ENCODE data around the gene ZMYND12. TPM values are rescaled to one million over a fixed set of nuclear protein-coding genes. Genes with fewer than 3 reads are reported as not detected.
A peak's percentile ranks its signal among the peaks of the same experiment; 100 is the strongest.

ZMYND12 gene
- total and polyA plus RNA-seq, 8 donors: 1.0 to 2.8 (median 1.5) TPM

DNA sequence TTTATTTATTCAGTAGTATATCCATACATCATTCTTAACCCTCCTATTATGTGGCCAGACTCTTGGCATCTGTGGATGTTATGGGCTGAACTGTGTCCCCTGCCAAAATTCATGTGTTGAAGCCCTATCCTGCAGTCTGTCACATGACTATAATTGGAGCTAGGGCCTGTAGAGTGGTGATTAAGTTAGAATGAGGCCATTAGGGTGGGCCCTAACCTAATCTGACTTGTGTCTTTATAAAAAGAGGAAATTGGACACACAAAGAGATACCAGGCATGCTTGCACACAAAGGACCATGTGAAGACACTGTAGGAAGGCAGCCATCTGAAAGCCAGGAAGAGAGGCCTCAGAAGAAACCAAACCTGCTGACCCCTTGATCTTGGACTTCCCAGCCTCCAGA is 6.6 kb downstream of the ZMYND12 start:
- no peak for DNase-seq
- Histone ChIP-seq H3K27ac (no peak overlapping the region), H3K9me3 (no peaks in the 10 kb centered on the region), H3K4me3 (no peak overlapping the region), H3K36me3 (no peaks in the 10 kb centered on the region), H3K27me3 (no peaks in the 10 kb centered on the region), H3K4me1 (no peaks in the 10 kb centered on the region)
- FAIRE-seq: no peak
- no peak for ATAC-seq
- intact Hi-C loops (cut with DNase I): no loop called here
- TF ChIP-seq, protein P1, sequence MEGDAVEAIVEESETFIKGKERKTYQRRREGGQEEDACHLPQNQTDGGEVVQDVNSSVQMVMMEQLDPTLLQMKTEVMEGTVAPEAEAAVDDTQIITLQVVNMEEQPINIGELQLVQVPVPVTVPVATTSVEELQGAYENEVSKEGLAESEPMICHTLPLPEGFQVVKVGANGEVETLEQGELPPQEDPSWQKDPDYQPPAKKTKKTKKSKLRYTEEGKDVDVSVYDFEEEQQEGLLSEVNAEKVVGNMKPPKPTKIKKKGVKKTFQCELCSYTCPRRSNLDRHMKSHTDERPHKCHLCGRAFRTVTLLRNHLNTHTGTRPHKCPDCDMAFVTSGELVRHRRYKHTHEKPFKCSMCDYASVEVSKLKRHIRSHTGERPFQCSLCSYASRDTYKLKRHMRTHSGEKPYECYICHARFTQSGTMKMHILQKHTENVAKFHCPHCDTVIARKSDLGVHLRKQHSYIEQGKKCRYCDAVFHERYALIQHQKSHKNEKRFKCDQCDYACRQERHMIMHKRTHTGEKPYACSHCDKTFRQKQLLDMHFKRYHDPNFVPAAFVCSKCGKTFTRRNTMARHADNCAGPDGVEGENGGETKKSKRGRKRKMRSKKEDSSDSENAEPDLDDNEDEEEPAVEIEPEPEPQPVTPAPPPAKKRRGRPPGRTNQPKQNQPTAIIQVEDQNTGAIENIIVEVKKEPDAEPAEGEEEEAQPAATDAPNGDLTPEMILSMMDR (IDR thresholded peaks at IDR 0.05): no peak

DNA sequence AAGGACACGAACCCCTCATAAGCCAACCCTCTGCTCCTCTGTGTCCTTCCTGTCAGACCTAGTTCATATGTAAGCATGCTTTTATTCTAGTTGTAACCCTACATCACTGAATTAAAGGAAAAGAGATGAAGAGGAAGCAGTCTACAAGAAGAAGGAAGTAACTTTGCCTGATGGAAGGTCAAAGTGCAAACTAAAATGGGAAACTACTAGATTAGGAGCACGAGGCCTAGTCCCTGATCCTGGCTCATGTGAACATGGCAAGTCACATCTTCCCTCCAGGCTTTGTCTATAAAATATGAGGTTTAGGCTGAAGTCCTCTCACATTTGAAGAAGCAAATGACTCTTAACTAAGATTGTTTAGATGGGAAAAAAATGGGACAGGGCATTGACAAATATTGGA is 13.2 kb downstream of the ZMYND12 start:
- H3K36me3 ChIP-seq: no peaks in the 10 kb centered on the region
- no peaks in the 10 kb centered on the region for H3K27me3 ChIP-seq
- 30% methylated on average over 2 of the region's 2 CpGs for WGBS, 2 donors
- ATAC-seq (no peak), DNase-seq (no peak), FAIRE-seq (no peak)
- TF ChIP-seq, protein P1 (IDR thresholded peaks at IDR 0.05): no peak
- H3K27ac ChIP-seq: no peak overlapping the region
- intact Hi-C loops (cut with DNase I): no loop called here
- no peak overlapping the region for H3K4me3 ChIP-seq
- no peaks in the 10 kb centered on the region for H3K9me3 ChIP-seq
- H3K4me1 ChIP-seq: no peaks in the 10 kb centered on the region

DNA sequence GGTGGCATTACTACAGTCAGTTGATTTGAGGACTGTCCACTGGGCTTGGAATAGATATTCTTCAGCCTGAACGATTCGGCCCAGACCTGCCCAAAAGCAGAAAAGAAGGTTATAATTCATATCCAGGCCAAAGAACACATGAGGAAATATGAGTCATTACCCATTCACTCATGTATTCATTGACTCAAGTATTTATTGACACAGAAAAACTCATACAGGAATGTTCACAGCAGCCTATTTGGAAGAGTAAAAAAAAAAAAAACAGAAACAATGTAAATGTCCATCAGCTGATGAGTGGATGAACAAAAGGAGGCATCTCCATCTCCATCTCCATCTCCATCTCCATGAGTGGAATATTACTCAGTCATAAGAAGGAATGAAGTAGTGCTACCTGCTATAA is 15.9 kb downstream of the ZMYND12 start:
- DNase-seq: no peak
- Histone ChIP-seq H3K36me3 (no peaks in the 10 kb centered on the region), H3K27ac (no peak overlapping the region), H3K4me3 (no peak overlapping the region), H3K27me3 (no peaks in the 10 kb centered on the region), H3K4me1 (no peaks in the 10 kb centered on the region), H3K9me3 (no peaks in the 10 kb centered on the region)
- intact Hi-C loops (cut with DNase I): no loop called here
- no peak for FAIRE-seq
- ATAC-seq: peak; percentile 28 to 77 (median 52)
- TF ChIP-seq, protein P1 (IDR thresholded peaks at IDR 0.05): no peak
- WGBS, 2 donors: 46 to 50% methylated on average over 2 of the region's 2 CpGs

DNA sequence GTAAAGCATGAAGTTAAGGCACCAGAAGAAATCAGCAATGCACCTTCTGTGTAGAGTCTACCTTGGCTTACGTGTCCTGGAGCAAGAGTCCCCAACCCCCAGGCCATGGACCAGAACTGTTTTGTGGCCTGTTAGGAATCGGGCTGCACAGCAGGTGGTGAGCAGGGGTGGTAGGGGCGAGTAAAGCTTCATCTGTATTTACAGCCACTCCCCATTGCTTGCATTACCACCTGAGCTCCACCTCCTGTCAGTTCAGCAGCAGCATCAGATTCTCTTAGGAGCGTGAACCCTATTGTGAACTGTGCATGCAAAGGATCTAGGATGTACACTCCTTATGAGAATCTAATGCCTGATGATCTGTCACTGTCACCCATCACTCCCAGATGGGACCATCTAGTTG is 21.5 kb downstream of the ZMYND12 start:
- no peak for FAIRE-seq
- TF ChIP-seq, protein P1 (IDR thresholded peaks at IDR 0.05): no peak
- intact Hi-C loops (cut with DNase I): no loop called here

DNA sequence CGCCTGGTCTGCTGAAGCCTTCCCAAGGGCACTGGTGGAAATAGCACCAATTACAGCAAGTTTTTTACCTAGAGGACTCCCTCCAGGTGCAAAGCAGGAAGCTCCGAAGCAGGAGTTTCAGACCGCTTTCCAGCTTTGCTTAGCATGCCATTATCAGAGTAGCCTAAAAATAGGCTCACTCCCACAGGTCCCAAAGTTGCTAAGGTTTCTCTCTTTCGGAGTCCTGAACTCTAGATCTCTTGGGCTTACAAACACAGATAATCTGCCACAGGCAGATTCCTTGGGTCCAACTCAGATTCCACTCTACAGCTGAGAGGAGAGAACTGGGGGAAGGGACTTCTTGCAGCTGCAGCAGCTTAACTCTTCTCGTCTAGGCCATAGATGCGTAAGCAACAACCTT is 22.5 kb downstream of the ZMYND12 start:
- WGBS, 2 donors: 92 to 93% methylated on average over 6 of the region's 6 CpGs
- FAIRE-seq (no peak), DNase-seq (no peak), ATAC-seq (no peak)
- no peaks in the 10 kb centered on the region for H3K36me3 ChIP-seq
- intact Hi-C loops (cut with DNase I): no loop called here
- H3K27ac ChIP-seq: no peak overlapping the region
- no peaks in the 10 kb centered on the region for H3K4me1 ChIP-seq
- no peaks in the 10 kb centered on the region for H3K9me3 ChIP-seq
- no peaks in the 10 kb centered on the region for H3K27me3 ChIP-seq
- TF ChIP-seq, protein P1 (IDR thresholded peaks at IDR 0.05): no peak
- H3K4me3 ChIP-seq: no peak overlapping the region

More for the DNA sequence above, 21.5 kb downstream of the ZMYND12 start:
- no peaks in the 10 kb centered on the region for H3K27me3 ChIP-seq
- ATAC-seq (no peak), DNase-seq (no peak)
- no peak overlapping the region for H3K27ac ChIP-seq
- no peaks in the 10 kb centered on the region for H3K36me3 ChIP-seq
- no peak overlapping the region for H3K4me3 ChIP-seq
- no peaks in the 10 kb centered on the region for H3K9me3 ChIP-seq
- H3K4me1 ChIP-seq: no peaks in the 10 kb centered on the region
- 90 to 92% methylated on average over 4 of the region's 4 CpGs for WGBS, 2 donors
